GM19351 (cell line): ENCODE results near the gene CTIF.
A peak's percentile ranks its signal among the peaks of the same experiment; 100 is the strongest.
"Not testable (repeated sequence)": the region's sequence is repeated elsewhere in the genome, so short reads cannot be mapped to it uniquely, and the experiment has no call there.

Experiments
- ATAC-seq: cut with Tn5 transposase; IDR thresholded peaks from one replicate; pipeline ENCODE4 v1.9.1; 2021; ENCODE audit warnings: mild to moderate bottlenecking, moderate library complexity; ENCODE audit not compliant: unreplicated experiment

CTIF gene

DNA sequence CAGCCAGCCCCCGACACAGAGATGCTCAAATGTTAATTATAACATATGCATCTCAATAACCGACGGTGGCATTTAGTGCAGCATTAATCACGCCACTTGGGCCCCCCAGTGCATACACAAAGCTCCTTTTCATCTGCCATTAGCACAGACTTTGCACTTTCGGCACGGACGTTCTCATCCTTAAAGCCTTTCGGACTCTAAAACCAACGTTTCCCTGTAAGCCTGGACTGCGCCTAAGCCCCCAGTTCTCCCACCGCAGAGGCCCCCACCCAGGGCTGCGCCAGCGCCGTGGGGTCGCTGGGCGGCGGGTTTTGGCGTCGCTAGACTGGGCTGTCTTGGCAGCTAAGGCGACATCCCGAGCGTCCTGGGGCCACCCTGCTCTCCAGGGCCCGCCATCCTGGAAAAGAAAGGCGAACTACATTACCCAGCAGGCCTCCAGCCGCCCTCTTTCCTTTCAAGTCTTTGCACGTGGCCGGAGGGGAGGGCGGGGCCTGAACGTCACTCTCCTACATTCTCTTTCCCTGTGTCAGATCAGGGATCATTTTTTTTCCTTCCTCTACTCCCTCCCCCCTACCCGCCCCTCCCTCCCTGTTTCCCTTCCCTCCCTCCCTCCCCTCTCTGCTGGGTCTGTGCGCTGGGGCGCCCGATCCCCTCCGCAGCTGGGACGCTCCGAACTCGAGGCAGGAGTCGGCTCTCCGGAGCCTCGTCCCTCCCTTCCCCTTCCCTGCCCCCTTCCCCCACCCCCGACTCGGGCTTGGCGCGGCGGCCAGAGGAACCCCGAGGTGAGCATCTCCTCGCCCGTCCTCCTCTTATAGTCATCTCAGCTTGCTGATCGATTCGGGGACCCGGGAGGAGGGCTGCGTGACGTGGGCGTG, at the start of gene CTIF:
TSS of gene CTIF (plus strand) at position 501 of the 875 bp plus-strand sequence. CDS start 80,535 bp downstream, outside the sequence.
- ATAC-seq, result peak; percentile 68

DNA sequence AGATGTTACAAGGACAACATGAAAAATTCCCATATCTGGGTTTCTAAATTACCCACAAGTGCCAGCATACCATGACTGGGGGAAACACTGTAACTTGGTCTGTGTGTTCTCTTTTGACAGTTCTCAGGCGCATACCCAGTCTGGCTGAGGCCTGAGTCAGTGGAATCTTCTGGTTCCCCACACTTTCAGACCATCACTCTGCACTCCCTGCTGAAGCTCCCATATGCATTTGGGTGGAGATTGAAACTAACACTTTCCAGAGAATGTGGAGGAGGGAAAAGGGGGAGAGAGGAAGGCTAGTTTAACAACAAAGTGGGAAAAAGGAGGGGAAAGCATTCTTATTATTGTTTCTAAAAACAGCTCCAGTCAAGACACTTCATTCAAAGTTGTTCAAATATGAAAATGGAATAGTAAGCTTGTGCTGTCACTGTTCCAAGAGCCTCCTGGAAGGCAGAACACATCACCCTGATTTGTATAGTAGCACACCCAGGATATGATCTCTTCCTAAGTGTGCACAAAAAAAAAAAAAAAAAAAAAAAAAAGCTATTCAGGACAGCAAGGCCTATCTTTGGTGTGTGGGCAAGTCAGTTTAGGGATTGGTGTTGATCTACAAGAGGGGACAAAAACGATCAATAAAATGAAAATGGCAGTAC, 48.1 kb upstream of the CTIF start:
- ATAC-seq, result no peak

DNA sequence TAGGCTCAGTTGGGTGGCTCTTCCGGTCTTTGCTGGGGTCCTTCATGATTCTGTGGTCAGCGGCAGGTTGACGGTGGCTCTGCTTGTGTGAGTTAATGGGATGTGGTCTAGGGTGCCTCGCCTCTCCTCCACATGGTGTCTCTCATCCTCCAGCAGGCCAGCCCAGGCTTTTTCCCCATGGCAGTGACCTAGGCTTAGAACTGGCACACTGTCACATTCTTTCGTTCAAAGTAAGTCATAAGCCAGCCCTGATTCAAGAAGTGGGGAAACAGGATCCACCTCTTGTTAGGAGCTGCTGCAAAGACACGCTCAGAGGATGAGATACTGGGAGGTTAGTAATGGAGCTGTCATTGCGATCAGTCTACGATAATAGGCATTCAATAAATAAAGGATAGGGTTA, 46.0 kb upstream of the CTIF start:
- ATAC-seq, result no peak

DNA sequence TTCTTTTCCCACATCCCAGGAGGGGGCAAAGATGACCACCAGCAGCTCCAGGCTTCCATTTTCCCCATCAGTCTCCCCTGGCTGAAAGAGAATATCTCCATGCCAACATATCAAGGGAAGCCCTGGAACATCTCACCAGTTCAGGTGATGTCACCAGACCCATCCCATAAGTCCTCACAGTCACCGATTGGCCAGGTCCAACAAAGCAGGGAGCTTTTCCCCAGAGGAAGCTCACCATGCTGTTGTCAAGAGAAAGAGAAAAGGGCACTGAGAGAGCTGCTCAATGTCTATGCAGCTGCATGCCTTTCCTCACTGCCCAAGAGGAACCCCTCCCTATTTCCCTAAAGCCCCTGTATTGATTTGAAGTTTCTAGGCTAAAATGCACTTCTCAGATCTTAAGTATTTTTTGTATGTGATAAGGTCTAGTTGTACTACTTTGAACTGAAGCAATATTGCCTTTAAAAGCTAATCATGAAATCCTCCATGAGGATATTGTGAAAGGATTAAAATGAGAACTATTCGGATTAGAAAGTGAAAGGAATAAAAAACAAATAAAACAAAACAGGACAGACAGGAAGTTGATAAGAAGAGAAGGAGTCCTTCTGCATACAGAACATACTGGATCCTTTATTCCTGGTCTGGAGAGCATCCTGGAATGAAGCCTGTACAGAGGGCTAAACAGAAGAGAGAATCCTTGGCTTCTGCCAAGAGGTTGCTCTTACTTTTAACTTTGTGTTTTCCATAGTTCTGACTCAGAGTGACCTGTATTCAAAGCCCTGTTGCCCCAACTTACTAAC, 45.2 kb upstream of the CTIF start:
- ATAC-seq, result no peak

DNA sequence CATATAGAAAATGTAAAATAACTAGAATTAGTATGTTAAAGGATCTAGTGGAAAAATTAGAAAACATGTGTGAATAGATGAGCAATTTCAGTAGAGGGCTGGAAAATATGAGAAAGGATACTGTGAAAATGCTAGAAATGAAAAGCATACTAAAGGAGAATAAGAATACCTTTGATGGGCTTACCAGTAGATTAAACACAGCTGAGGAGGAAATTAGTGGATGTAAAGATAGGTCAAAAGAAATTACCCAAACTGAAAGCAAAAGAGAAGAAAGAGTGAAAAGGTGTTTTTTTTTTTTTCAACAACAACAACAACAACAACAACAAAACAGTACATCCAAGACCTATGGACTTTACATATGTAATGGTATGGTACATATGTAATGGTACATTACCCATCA, 41.0 kb upstream of the CTIF start:
- no peak for ATAC-seq

DNA sequence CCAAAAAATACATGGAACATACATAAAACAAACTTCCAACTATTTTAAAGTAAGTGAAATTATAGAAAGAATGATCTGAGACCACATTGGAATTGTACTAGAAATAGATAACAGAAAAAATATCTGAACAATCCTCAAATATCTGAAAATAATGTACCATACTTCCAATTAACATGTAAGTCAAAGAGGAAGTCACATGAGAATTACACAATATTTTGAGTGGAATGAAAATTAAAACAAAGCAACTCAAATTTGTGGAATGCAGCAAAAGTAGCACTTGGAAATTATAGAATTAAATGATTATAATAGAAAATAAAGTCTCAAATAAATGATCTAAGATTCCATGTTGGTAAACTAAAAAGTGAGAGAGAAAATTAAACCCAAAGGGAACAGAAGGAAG, 38.3 kb upstream of the CTIF start:
- no peak for ATAC-seq

DNA sequence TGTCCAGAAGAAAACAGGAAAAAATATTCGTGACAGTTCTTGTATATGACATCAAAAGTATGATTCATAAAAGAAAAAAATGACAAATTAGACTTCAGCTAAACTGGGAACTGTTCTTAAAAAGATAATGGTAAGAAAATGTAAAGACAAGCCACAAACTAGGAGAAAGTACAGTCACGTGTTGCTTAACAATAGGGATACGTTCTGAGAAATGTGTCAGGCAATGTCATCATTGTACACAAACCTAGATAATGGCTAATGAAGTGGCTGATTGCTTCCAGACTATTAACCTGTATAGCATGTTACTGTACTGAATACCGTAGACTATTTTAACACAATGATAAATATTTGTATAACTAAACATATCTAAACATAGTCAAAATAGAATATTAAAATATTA, 35.9 kb upstream of the CTIF start:
- no peak for ATAC-seq

DNA sequence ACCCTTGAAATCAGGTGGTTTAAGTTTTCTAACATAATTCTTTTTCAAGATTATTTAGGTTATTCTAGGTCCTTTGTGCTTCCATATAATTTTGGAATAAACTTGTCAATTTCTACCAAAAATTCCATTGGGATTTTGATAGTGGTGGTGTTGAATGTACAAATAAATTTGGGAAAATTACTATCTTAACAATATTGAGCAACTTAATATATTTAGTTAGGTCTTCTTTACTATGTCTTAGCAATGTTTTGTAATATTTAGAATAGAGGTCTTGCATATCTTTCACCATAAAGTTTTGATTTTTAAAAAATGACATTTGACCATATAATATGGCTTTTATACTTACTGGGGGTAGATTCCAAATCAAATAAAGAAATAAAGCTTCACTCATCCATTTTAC, 34.0 kb upstream of the CTIF start:
- ATAC-seq, result no peak

DNA sequence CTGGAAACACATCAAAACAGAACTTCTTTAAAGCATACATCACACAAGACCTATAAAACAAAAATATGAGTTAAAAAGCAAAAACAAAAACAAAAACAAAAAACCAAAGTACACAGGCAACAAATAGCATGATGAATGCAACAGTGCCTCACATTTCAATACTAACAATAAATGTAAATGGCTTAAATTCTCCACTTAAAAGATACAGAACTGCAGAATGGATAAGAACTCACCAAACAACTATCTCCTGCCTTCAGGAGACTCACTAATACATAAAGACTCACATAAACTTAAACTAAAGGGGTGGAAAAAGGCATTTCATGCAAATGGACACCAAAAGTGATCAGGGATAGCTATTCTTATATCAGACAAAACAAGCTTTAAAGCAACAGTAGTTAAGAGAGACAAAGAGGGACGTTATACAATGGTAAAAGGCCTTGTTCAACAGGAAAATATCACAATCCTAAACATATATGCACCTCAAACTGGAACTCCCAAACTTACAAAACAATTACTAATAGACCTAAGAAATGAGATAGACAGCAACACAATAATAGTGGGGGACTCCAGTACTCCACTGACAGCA, 31.8 kb upstream of the CTIF start:
- ATAC-seq, result not testable (repeated sequence)

DNA sequence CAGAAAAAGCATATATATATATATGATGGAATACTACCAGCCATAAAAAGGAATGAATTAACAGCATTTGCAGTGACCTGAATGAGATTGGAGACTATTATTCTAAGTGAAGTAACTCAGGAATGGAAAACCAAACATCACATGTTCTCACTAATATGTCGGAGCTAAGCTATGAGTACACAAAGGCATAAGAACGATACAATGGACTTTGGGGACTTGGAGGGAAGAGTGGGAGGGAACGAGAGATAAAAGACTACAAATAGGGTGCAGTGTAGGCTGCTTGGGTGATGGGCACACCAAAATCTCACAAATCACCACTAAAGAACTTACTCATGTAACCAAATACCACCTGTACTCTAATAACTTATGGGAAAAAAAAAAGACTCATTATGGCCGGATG, 26.3 kb upstream of the CTIF start:
- not testable (repeated sequence) for ATAC-seq

DNA sequence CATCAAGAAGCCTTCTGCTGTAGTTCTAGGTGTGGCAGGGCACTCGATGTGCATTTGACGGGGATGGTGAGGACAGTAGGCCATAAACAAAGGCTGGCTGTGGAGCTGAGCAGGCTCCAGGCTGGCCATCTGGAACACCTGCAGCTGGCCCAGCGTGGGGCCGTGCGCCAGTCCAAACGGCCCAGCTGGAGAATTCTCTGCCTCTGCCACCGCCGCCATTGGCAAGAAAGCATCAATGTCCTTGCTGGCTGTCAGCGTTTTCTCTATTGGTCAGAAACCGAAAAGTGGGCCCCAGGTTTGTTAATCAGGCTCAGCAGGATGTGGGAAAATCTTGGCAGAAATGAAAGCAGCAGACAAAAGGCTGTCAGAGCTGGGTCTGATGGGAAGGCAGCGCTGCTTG, 24.0 kb upstream of the CTIF start:
- ATAC-seq, result no peak

DNA sequence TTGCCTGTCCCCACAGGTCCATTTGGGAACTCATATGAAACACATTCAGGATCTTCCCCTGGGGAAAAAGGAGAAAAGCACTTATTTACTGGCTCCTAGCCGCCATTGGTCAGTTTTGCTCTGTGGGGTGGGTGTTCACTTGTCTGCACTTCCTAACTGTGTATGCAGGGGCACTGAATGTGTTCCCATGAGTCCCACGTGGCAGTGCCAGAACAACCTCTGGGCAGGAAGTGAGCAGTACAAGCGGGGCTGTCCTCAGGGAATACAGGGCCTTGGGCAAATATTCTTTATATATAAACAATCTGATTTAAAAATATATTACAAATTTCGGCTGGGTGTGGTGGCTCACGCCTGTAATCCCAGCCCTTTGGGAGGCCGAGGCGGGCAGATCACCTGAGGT, 21.8 kb upstream of the CTIF start:
- no peak for ATAC-seq

DNA sequence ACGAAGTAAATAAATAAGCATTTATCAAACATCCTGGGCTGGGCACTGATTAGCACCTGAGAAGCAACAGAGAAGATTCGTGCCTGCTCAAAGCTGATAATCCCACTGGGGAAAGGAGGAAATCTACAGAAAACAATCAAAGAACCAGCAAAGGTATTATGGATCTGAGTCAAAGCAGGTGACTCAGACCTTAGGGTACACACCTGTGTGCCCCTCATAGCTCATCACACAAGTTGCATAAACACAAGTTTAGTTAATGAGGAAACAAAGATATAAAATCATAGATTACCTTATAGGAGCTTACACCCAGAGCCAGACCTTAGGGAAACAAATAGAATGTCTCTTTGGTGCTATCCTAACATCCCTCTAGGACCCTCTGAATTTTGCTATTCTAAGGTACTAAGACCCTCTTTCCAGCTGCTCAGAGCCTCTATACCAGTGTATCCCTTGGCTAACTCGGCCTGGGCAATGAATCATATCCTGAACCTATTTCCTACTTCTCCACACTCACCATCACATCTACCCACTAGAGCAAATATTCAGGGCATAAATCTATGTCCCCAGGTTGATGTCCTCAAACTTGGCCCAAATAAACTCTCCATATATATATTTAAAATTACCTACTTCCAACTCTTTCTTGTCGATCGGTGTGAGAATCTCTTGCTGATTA, 19.3 kb upstream of the CTIF start:
- no peak for ATAC-seq

DNA sequence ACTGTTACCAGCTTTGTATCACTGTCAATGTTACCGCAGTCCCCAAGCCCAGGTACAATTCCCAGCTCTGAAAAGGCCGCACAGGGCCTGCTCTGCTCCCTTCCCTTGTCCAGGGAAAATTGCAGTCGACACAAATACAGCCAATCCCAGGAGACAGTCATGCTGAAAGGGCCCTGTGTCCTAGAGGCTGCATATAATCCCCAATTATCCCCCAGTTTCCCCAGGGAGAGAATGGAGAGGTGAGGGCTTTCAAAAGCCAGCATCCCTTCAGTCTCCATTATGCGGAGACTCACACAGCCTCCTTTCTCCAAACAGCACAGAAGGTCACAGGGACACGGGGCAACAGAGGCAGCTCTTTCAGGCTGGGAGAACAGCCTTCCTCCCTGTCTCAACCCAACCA, 17.1 kb upstream of the CTIF start:
- no peak for ATAC-seq

DNA sequence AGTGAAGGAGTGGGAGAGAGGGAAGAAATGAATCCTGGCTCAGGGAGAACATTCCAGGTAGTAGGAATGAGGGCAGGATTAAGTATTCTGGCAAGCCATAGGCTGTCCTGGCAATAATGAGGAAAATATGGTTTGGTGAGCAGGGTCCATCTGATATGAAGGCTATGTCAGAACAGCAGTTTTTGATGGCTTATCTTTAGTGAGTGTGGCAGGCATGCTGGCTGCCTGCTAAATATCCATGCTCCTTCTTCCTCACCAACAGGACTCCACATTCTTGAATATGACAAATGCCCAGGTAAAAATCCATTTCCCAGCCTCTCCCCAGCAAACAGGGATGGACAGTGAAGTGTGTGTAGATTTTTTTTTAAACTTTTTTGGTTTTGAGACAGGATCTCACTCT, 13.2 kb upstream of the CTIF start:
- no peak for ATAC-seq

DNA sequence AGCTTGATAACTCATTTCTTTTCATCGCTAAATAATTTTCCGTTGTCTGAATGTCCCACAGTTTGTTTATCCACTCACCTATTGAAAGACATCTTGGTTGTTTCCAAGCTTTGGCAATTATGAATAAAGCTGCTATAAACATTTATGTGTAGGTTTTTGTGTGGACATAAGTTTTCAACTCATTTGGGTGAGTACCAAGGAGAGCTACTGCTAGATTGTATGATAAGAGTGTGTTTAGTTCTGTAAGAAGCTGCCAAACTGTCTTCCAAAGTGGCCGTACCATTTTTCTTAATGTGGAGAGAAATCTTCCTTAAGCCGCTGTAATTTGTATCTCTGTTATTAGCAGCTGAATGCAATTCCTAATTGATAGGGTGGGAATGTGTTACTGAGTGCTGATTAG, 11.4 kb upstream of the CTIF start:
- ATAC-seq, result no peak

DNA sequence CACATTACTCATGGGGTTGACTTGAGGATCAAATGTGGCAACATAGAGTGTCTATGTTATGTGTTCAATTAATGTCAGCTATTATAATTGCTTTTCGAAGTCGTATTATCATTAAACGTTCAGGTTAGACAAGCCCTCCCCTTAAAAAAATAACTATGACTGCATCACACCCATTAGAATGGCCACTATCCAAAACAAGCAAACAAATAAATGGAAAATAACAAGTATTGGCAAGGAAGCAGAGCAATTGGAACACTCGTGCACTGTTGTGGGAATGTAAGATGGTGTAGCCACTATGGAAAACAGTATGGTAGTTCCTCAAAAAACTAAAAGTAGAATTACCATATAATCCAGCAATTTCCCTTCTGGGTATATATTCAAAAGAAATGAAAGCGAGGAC, 10.0 kb upstream of the CTIF start:
- no peak for ATAC-seq

DNA sequence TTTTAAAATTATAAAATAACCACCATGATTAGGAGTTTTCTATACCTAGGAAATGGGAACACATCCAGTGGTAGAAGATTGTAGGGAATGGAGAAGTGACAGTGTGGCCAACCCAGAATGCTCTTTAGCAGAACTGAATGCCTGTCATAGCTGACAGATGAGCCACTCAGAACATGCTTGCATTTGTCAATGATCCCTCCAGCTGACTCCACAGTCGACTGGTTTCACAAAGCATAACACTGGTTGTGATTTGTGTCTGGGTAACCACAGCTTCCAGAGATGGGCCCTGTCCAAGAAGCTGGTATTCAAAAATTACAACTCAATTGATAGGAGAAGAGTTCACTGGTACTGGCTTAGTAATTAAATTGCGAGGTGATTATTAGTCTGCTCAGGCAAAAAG, 9.0 kb upstream of the CTIF start:
- ATAC-seq, result no peak

DNA sequence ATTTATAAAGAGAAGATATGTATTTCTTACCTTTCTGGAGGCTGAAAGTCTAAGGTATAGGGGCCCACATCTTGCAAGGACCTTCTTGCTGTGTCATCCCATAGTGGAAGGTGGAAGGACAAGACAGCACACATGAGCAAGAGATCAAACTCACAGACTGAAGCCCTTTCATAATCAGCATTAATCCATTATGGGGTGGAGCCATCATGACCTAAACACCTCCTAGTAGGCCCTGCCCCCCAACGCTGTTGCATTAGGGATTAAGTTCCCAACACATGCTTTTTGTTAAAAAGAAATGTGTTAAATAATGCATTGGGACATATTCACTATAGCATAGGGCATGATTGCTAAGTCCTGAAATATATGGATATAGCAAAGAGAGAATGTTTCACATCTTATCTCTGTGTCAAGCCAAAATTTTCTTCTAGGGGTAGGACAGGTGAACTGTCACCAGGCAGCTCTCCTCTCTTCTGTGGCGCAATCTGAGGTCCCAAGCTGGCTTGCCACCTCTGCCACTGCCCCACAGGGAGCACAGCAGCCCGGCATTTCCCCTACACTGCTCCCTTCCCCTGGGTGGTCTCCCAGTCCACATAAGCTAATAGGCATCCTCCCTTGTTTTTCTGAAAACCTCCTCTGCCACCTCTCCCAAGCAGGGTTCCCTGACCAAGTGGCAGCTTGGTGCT, 8.3 kb upstream of the CTIF start:
- no peak for ATAC-seq

DNA sequence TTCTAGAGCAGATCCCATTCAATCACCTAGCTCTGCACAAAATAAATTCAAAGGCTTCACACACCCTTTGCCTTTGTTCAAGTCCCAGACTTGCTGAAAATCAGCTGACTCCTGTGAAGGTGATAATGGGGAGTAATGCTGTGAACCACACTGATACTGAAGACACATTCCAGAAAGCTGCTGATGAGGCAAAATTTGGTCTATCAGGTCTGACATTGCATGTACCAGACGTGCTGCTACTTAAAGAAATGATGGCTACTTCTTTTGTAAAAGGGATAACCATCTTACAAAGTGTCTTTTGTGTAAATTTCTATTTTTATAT, 7.8 kb upstream of the CTIF start:
- no peak for ATAC-seq
